GM21526 (cell line): Measurements from ENCODE around the gene BRMS1.
A peak's percentile ranks its signal among the peaks of the same experiment; 100 is the strongest.

Experiments used
- ATAC-seq: cut with Tn5 transposase; IDR thresholded peaks from one replicate; pipeline ENCODE4 v1.9.1; 2021; ENCODE audit warnings: moderate library complexity; ENCODE audit not compliant: unreplicated experiment, low FRiP score

Gene BRMS1

DNA sequence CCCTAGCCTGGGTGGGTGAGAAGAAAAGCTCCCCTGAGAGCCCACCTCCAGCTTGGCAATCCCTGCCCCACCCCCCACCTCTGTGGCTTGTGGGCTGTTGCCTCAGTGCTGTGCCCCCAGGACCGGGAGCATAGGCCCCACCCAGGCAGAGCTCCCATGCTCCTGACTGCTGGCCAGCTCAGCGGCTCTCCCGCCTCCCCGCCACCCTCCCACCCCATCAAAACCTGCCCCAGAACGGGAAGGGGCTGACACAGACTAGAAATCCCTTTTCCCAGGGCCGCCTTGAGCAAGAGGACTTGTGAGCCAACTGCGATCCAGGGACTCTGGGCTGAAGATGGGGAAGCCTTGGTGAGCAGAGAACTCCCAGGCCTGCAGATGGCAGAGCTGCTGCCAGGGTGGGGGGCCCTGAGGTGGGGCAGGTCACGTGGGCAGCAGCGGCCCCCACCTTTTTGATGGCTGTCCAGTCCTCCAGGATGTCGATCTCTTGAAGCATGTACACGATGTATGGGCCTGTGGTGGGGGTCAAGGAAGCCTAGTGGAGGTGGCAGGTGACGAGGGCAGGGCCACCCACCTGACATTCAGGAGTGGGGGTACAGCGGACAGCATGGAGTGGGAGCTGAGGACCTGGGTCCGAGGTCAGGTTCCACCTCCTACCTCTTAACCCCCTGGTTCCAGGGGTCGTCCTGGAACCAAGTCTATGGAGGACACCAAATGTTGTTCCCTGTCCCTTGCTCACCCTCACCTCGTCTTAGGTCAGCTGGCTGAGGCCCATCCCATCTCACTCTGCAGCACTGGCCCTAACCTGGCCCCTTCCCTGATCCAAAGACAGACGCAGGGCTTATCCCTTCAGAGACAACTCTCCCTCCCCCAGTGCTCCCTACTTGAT is 6.4 kb downstream of the BRMS1 start:
- no peak for ATAC-seq

DNA sequence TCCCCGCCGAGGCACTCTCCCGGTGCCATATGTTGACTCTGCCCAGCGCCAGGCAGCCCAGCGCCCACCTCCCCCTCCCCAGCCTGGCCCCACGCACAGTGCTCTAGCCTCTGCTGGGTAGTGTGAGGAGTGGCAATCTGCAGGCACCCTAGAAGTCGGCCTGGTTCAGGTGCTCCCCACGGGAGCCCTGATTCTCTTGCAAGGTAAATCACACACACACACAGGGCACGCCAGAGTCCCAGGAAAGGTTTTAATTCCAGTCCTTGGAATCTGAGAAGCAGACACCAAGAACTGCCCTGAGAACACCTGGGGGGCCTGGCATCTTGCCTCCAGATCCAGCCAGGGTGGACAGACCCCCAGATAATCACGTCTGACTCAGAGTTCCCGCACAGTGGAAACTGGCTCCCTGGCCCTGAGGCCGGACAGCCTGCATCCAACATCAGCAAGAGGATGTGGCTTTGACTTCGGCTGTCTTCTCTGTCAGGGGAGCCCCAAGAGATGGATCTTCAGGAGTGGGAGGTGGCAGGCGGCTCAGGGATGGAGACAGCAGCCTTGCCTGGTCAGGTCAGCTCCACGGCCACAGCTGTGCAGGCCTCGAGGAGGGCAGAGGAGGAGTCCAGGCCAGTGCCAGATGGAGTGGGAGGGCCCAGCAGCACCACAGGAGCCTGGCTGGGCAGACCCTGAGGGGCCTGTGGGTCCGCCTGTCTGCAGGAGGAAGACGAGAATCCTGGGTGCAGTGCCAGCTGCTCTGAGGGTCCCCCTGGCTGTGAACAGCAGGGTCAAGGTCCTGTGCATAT is 7.6 kb downstream of the BRMS1 start:
- ATAC-seq = no peak

DNA sequence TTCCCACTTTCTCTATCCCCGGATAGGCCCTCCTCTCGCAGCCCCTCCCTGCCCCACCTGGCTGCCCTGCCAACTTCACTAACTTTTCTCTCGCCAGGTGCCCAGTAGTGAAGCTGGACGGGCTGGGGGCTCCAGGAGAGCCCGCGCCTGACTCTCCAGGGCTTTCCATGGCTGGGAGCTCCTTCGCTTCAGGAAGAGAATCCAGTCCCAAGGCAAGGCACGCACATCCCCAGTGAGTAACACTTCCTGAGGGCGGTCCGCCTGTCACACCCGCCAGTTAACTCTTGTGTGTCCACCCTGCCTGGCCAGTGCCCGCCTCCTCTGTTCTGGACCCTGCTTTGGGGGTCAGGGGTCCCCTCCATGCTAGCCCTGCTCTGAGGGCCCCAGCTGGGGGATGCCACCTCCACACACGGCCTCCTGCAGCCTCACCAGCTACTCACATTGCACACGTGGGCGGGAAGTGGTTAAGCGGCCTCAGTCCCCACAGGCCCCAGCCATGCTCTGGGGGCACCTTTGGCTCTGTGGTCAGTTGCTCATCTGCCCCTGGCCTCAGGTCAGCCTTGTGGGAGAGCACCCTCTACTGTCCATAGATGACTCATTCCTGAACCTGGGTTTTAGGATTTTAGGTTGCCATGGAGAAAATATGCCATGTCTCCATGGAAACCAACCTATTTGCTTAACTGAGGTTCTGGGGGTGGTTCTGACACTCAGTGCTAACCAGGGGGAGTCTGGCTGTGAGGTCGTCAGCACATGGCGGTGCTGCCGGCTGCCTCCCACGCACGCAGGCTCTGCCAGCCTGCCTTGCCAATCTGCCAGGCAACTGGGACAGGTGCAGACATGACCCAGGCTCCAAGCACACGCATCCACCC is 8.4 kb downstream of the BRMS1 start, which contains the start of gene RIN1:
RIN1 (minus strand) TSS at position 201 of the 869 bp plus-strand sequence; CDS start at position 169, 32 bp downstream.
- ATAC-seq = no peak

DNA sequence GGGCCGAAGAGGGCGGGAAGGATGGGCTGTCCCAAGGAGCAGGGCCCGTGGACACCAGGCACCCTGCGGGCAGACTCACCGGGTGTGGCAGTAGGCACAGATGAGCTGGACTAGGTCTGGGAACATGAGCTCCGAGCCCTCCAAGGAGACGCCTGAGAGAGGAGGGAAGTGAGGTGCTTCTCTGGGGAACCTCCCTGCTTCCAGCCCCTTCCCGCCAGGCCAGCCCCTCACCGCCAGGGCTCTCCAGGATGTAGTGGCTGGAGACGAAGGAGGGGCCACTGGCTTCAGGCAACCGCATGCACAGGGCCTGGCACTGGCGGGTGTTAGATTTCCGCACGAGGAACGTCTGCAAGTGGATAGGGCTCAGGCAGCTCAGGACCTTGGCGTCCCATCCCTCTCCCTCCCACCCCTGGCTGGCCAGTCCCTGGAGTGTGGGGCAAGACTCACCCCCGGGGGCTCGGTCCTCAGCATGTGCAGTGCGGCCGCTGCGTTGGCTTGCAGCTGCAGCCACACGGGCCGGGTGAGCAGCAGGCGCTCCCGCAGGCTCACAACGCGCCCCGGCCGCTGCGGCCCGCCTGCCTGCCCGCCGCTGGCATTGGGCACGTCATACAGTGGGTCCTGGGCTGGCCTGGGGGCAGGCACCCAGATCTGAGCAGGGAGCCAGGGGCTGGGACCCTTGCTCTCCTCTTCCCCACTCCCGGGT is 9.2 kb downstream of the BRMS1 start:
- ATAC-seq = no peak

DNA sequence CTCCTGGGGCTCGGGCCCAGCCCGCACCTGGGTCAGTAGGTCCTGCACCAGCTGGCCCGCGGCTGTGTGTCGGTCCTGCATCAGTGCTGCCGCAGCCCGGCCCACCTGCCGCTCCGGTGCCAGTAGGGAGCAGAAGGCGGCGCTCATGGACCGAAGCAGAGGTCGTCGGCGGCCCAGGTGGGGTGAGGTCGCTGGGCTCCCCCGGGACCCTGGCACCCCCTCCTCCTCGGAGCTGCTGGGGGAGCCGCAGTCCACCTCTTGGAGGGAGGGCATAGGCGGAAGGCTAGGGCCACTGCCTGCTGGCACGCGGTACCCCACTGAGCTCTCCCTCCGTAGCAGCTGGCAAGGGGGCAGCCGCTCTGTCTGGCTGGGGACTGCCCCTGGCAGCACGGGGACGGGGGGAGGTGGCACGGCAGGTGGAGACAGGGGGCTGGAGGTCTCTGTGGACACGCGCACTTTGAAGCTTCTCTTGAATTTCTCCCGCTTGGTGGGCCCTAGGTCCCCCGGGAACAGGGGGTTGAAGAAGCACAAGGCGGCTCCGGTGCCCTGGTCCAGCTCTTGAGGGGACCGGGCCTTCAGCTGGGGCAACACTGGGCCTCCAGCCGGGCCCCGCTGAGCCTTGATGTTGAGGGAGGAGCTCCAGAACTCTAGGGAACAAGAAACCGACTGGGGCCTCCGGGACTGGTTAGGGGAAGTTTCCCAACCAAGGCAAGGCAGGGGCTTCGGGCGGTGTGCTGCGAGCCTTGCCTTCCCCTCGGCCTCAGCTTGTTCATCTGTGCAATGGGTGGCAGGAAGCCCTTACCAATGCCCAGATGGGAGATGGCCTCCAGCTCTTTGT is 10.1 kb downstream of the BRMS1 start:
- ATAC-seq = no peak

DNA sequence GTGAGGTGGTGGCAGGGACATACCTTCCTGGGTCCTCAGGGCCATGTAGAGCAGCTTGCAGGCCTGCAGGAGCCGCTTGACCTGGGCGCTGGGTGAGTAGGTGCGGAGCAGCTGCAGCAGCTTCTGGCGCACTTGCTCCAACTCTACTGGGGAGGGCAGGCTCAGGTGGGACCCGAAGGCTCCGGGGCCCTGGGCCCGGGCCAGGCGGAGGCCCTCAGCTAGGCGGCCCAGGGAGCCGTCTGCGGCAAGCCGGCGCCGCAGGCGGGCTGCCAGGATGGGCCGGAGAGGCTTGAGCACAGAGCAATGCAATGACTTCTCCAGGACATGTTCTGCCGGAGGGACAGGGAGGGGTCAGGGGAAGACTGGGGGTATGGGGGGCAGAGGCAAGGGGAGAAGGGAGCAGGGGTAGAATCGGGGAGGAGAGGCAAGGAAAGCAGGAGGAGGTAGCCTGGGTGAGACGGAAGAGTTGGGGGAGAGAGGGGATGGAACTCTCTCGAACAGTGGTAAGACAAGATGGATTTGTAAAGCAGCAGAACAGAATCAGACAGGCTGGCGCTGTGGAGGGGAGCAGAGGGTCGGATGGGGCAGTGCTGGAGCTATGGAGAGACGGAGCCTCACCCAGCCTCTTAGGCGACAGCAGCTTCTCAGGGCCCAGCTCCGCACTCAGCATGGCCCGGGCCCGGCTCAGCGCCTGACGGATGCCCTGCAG is 10.9 kb downstream of the BRMS1 start:
- ATAC-seq = no peak

DNA sequence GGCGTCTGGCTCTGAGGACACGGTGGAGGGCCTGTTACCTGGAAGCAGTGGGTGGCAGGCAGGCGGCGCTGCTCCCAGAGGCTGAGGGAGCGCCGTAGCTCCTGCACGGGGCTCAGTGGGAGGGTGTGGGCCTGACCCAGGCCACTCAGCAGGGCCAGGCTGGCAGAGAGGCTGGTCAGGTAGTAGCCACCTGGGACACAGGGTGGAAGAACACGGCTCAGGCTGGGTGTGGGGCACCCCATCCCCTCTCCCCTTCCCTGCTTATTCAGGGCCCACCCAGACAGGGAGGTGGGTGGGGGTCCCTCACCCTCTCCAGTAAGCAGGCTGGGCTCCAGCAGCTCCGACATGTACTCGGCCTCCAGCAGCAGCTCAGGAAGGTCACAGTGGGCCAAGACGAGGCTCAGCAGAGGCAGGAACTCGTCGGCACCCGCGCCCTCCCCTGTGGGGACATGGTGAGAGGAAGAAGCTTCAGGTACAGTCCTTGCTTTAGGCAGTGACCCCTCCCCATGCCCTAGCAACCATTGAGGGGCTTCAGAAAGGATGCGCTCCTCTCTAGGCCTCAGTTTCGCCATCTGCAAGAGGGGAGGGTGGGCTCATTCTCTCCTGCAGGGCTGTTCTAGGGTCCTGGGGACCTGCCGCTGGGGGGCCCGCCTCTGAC is 11.6 kb downstream of the BRMS1 start:
- no peak for ATAC-seq

DNA sequence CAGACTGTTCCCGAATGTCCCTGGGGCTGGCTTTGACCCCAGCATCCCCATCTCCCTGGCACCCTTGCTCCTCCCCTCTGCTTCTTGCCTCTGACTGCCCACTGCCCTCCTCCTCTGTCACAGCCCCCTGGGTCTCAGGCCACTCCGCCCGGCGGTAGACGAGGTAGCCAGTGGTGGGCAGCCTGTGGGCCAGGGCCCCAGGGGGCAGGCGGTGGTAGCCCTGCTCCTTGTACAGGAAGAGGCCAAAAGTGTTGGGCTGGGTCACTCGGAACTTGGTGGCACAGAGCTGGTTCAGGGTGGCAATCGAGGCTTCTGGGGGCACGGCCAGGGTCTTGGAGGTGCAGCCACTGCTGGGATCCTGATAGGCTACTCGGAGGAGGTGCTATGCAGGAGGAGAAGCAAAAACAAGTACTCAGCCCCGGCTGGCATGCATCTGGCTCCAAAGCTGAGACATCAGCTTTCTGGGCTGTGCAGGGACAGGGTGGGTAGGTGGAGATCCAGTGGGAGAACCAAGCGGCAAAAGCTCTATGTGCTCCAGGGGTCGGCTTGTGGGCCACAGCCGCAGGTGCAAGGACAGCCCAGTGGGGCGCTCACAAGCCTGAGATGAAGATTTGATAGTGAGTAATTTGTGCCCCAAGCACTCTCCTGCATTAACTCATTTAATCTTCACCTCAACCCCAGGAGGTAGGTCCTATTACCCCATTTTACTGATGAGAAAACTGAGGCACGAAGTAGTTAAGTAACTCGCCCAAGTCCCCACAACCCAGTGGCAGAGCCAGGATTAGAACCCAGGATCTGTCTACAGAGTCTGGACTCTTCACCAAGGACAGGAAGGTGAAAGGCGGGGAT is 12.3 kb downstream of the BRMS1 start:
- ATAC-seq = no peak

DNA sequence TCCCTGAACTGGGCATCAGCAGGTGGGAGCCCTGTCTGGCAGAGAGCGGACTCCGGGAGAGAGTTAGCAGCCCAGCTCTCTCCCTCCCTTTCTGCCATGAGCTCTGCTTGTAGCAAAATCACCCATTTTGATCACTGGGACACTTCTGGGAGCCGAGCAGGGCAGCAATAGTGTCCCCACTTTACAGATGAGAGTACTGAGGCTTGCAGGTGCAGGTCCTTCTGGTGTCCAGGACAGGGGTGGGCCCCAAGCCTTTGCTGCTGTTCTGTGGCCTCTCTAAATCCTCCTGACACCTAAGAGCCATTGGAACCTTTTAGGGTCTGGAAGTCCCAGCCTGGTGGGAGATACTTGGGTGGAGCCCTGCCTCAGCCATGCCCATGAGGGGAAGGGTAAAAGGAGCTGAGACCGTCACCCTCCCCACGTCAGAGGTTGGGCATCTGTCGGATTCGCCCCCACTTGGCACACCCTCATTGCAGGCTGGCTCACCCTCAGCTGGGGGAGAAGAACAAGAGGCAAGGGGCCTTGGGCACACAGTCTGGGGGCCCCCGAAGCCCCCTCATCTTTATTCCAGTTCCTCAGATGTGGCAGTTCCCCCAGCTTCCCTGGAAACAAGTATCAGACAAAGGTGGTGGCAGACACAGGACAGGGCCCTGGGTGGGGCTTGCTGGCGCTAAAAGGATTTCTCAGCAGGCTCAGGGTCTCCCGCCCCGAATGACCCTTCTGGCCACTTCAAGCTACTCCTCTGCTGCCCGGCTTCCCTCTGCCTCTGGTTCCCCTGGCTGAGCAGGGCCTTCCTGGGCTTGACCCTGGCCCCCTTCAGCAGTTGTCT is 13.1 kb downstream of the BRMS1 start:
- ATAC-seq = no peak

DNA sequence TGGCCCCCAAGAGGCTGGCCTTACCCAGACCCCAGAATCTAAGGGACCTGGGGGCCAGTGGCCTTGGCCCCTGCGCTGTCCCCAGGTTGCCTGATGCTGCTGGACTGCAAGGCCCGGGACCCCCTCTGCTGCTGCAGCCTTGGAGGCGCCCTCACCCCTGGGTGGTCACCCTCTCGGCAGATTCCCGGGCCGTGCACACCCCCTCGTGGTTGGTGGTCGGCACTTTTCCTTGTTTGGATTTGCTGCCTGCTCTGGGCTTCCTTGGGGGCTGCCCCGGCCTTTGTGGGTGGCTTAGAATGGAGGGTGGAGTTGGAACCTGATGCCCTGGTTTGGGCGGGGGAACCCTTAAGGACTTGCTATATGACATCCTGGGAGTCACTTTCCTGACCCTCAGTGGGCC is 14.0 kb downstream of the BRMS1 start:
- no peak for ATAC-seq

DNA sequence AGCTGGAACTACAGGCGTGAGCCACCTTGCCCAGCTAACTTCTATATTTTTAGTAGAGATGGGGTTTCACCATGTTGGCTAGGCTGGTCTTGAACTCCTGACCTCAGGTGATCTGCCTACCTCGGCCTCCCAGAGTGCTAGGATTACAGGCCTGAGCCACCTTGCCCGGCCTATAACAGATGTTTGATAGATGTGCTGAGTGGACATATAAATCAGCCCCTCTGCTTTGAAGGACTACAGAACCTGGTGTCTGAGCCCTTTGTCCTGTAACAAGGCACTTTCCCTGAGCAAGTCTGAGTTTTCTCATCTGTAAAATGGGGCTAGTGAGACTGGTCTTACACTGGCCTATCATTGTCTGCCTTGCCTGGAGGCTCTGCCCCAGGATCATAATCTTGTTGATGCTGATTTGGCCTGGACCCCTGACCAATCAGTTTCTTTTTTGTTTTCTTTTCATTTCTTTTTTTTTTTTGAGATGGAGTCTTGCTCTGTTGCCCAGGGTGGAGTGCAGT is 15.7 kb downstream of the BRMS1 start:
- ATAC-seq = no peak

DNA sequence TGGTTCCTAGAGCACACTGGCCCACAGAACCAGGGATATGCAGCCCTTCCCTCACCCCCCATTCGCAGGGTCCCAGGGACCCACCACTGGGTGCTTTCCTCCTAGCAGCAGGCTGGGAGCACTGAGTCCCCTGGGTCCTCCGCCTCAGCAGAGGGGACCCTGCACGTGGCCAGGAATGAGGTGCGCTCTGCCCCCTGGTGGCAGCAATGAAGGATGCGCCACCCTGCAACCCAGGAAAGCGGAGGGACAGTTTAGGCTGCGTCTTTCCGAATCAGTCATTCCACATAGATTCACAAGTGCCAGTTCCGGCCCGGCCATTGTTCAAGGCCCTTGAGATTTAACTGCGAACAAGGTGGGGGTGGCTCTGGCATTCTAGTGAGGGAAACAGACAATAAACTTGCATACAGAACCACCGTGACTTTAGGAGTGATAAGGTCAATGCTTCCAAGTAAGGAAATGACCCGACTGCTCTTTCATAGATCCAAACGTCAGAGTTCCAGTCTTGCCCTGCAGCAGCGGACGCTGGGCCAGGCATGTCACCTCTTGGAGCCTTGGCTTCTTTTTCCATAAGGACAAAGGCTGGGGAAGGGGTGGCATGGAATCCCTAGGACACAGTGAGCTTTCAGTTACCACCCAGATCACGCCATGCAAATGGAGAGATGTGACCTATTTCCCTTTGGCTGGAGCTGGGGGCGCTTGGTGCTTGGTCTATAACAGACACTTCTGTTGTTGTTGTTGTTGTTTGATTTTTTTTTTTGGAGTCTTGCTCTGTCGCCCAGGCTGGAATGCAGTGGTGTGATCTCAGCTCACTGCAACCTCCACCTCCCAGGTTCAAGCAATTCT is 16.4 kb downstream of the BRMS1 start:
- ATAC-seq = peak; percentile 43

DNA sequence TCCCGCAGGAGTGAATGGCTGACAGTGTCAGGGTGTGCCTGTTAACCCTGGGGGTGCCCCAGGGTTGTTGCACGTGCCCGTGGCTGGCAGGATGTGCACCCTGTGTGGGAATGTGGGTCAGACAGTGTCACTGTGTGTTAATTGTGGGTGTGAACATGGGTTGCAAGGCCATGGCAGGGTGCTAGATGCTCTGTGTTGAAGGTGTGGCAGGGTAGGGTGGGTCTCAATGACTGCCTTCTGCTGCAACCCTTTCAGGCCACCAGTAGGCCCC is 16.9 kb downstream of the BRMS1 start:
- ATAC-seq = no peak

DNA sequence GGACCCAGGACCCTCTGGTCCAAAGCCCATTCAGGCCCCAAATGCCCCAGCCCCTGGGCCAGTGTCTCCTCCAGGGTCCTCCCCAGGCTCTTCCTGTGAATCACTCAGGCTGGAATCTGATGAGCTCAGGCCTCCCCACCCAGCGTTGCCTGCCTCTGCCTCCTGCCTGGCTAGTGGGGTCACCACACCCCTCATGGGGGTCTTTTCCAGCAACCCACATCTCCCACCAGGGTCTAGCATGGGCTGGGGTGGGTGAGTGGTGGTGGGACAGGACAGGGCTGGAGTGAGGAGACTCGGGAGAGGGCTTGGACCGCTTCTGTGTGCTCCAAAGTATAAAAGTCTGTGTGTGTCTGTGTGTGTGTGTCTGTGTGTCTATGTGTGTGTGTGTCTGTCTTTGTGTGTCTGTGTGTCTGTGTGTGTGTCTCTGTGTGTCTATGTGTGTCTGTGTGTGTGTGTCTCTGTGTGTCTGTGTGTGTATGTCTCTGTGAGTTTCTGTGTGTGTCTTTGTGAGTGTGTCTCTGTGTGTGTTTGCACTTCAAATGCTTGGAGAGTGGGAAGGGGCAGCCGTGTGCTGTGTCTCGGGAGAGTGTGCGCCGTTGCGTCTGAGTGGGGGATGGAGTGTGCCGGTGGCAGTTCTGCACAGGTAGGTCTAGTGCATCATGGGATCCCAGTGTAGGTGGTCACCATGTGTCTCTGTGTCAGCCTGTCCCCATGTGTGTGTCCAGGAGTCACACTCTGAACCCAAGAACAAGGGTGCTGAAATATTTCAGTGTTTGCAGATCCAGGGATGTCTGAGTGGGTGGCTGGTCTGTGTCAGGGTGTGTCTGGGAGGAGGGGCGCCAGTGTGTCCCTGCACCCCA is 17.5 kb downstream of the BRMS1 start:
- ATAC-seq = no peak
